Ishikawa (cell line): ENCODE results near the gene ASPSCR1.

ENCODE experiments used
- CEBPB ChIP-seq: IDR thresholded peaks from 2 replicates; pipeline ENCODE4 v1.6.1; 2012
- CREB1 ChIP-seq: IDR thresholded peaks from 2 replicates; pipeline ENCODE4 v1.6.1; 2012; ENCODE audit warnings: low read depth
- EGR1 ChIP-seq: IDR thresholded peaks from 2 replicates; pipeline ENCODE4 v1.6.1; 2012
- EP300 ChIP-seq: IDR thresholded peaks from 2 replicates; pipeline ENCODE4 v1.6.1; 2012; ENCODE audit warnings: borderline replicate concordance
- FOXM1 ChIP-seq: IDR thresholded peaks from 2 replicates; pipeline ENCODE4 v1.6.1; 2012; ENCODE audit warnings: low read depth, borderline replicate concordance
- NFIC ChIP-seq: IDR thresholded peaks from 2 replicates; pipeline ENCODE4 v1.6.1; 2012
- RAD21 ChIP-seq: IDR thresholded peaks from 2 replicates; pipeline ENCODE4 v1.6.1; 2012; ENCODE audit warnings: low read depth
- TAF1 ChIP-seq: IDR thresholded peaks from 2 replicates; pipeline ENCODE4 v1.6.1; 2012; ENCODE audit warnings: low read depth, mild to moderate bottlenecking
- TCF12 ChIP-seq: IDR thresholded peaks from 2 replicates; pipeline ENCODE4 v1.6.1; 2012; ENCODE audit warnings: low read depth
- TEAD4 ChIP-seq: IDR thresholded peaks from 2 replicates; pipeline ENCODE4 v1.6.1; 2012
- YY1 ChIP-seq: IDR thresholded peaks from 2 replicates; pipeline ENCODE4 v1.6.1; 2012; ENCODE audit warnings: low read depth
- ZBTB7A ChIP-seq: IDR thresholded peaks from 2 replicates; pipeline ENCODE4 v1.6.1; 2012; ENCODE audit warnings: low read depth
- TF ChIP-seq, protein P1 (sequence below): IDR thresholded peaks from 2 replicates; pipeline ENCODE4 v1.6.1; 2012
- TF ChIP-seq, protein P2 (sequence below): IDR thresholded peaks from 2 replicates; pipeline ENCODE4 v1.6.1; 2012
- TF ChIP-seq, protein P3 (sequence below): IDR thresholded peaks from 2 replicates; pipeline ENCODE4 v1.6.1; 2012; ENCODE audit warnings: low read depth, mild to moderate bottlenecking

ASPSCR1 gene

DNA sequence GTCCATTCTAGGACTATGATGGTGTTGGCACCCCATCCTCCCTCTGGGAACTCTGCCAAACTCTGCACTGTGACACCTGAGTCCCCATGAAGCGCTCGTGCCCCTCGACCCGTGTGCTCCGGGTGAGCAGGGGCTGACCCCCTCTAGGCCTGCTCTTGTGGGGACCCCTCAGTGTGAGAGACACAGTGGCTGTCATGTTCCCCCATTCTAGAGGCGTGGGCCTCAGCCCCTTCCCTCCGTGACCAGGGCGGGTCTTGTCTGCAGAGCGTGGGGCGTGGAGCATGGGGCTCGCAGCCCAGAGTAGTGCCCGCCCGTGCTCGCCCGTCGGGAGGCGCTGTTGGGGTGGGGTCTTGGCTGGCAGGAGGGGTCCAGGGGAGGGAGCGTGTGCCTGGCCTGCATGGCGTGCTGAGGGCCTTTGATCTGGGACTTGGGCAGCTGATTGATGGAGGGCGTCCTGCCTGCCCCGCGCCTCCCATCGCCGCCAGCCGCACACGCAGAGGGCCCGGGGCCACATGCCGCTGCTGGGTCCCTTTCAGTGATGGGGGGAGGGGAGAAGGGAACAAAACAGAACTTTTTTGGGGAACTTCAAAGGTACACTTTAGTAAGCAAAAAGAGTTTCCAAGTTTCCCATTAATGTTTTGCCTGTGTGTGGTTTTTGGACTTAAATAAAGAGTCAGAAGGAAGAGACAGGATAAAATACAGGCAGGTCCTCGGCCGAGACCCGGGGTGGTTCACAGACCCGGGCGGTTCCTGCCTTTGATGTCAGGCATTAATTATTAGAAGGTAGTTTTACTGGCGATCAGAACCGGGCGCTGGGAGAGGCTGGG is 22.8 kb downstream of the ASPSCR1 start:
- TF ChIP-seq, protein P1, sequence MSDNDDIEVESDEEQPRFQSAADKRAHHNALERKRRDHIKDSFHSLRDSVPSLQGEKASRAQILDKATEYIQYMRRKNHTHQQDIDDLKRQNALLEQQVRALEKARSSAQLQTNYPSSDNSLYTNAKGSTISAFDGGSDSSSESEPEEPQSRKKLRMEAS, result no peak
- TF ChIP-seq, protein P2, sequence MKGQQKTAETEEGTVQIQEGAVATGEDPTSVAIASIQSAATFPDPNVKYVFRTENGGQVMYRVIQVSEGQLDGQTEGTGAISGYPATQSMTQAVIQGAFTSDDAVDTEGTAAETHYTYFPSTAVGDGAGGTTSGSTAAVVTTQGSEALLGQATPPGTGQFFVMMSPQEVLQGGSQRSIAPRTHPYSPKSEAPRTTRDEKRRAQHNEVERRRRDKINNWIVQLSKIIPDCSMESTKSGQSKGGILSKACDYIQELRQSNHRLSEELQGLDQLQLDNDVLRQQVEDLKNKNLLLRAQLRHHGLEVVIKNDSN, result no peak
- TF ChIP-seq CREB1 (no peak), TEAD4 (no peak), TCF12 (no peak), ZBTB7A (no peak), CEBPB (no peak), EP300 (no peak), FOXM1 (no peak), EGR1 (no peak)
- TF ChIP-seq, protein P3, sequence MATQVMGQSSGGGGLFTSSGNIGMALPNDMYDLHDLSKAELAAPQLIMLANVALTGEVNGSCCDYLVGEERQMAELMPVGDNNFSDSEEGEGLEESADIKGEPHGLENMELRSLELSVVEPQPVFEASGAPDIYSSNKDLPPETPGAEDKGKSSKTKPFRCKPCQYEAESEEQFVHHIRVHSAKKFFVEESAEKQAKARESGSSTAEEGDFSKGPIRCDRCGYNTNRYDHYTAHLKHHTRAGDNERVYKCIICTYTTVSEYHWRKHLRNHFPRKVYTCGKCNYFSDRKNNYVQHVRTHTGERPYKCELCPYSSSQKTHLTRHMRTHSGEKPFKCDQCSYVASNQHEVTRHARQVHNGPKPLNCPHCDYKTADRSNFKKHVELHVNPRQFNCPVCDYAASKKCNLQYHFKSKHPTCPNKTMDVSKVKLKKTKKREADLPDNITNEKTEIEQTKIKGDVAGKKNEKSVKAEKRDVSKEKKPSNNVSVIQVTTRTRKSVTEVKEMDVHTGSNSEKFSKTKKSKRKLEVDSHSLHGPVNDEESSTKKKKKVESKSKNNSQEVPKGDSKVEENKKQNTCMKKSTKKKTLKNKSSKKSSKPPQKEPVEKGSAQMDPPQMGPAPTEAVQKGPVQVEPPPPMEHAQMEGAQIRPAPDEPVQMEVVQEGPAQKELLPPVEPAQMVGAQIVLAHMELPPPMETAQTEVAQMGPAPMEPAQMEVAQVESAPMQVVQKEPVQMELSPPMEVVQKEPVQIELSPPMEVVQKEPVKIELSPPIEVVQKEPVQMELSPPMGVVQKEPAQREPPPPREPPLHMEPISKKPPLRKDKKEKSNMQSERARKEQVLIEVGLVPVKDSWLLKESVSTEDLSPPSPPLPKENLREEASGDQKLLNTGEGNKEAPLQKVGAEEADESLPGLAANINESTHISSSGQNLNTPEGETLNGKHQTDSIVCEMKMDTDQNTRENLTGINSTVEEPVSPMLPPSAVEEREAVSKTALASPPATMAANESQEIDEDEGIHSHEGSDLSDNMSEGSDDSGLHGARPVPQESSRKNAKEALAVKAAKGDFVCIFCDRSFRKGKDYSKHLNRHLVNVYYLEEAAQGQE, result no peak

DNA sequence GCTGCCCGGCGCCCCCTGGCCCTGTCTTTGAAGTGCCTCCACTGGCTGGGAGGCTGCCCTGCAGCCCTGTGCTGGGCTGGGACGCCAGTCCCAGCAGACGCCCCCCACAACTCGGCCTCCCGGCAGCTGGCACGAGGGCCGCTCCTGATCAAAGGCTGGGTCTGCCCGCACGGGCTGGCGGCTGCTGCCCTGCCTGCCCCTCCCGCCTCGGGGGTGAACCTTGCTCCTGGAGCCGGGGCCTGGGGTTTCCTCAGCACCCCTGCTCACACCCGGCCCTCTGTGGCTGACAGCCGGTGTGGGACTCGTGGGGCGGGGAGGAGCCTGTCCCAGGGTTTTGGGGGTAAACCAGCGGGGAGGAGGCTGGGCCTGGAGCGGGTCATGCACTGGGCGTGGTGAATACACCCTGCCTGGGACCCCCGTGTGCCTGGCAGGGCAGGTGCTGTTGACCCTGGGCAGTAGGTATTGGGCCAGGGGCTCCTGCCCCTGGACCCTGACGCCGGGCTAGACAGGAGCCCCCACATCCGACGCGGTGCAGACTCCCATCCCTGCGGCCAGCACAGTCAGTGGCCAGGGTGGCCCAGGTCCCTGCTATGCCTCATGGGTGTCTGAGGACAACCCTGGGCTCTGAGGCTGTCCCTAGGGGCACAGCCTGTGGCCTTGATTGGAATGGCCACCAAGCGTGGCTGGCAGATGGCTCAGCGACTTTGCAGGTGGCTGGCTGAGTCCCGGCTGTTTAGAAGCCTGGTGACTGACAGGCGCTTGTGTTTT is 23.6 kb downstream of the ASPSCR1 start:
- TF ChIP-seq FOXM1, result no peak
- no peak for TF ChIP-seq YY1
- TF ChIP-seq TCF12, result no peak
- TF ChIP-seq CEBPB, result no peak
- no peak for TF ChIP-seq TEAD4
- TF ChIP-seq, protein P3, result no peak
- no peak for TF ChIP-seq RAD21
- TF ChIP-seq, protein P1, result no peak
- TF ChIP-seq TAF1, result no peak
- TF ChIP-seq EP300, result no peak
- TF ChIP-seq ZBTB7A, result no peak
- TF ChIP-seq, protein P2, result no peak
- TF ChIP-seq CREB1, result no peak
- no peak for TF ChIP-seq NFIC
- TF ChIP-seq EGR1, result no peak

DNA sequence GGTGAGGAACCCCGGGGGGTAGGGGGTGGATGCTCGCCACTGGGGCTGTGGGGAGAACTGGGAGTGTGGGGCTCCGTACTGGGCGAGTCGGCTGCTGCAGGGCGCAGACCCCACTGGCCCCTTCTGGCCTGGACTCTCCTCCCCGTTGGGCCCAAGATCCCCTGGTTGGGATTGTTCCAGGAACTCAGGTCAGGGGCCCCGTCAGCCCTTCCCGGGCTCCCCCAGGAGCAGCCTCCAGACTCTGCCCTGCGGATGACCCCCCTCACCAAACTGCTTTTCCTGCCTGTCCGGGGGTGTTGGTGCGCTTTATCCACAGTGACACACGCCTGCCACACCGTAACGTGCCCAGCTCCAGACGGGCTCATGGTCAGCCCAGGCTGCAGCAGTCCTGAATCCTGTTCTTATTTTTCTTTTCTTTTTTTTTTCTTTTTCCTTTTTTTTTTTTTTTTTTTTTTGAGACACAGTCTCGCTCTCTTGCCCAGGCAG is 24.2 kb downstream of the ASPSCR1 start:
- TF ChIP-seq TEAD4 (no peak), YY1 (no peak), NFIC (no peak), RAD21 (no peak), FOXM1 (no peak), TCF12 (no peak), EP300 (no peak), ZBTB7A (no peak), TAF1 (no peak)
- TF ChIP-seq, protein P2, result no peak
- TF ChIP-seq, protein P3, result no peak
- TF ChIP-seq, protein P1, result no peak
